HG03460 (cell line): Measurements from ENCODE around the gene EGFR.

Experiments
- ATAC-seq: cut with Tn5 transposase; IDR thresholded peaks from one replicate; pipeline ENCODE4 v1.9.1; 2021; ENCODE audit not compliant: unreplicated experiment

Gene EGFR

DNA sequence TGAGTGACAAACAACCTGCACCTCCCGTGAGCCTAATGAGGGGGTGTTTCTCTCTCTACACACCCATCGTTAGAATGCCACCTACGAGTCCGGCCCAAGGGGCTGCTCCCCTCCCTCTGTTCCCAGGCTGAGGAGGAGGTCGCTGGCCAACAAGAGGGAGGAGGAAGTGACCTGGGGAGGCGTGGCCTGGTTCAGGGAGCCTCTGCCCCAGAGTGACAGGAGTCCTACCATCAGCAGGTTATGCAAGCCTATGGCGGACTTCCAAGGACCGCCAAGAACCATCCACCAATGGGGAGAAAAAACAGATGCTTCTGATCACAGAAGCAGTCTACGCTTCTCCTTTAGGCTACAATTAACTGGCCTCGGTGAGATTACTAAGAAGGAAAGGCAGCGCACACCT lies 12.3 kb upstream of the EGFR start:
- ATAC-seq, result no peak

DNA sequence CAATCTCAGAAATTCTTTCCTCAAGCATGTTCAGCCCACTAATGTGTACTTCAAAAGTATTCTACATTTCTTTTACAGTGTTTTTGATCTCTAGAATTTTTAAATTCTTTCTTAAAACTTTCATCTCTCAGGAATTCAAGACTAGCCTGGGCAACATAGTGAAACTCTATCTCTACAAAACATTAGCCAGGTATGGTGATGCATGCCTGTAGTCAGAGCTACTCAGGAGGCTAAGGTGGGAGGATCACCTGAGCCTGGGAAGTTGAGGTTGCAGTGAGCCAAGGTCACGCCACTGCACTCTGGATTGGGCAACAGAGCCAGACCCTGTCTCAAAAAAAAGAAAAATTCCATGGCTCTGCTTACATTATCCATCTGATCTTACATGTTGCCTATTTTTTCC lies 5.0 kb upstream of the EGFR start:
- ATAC-seq, result no peak

DNA sequence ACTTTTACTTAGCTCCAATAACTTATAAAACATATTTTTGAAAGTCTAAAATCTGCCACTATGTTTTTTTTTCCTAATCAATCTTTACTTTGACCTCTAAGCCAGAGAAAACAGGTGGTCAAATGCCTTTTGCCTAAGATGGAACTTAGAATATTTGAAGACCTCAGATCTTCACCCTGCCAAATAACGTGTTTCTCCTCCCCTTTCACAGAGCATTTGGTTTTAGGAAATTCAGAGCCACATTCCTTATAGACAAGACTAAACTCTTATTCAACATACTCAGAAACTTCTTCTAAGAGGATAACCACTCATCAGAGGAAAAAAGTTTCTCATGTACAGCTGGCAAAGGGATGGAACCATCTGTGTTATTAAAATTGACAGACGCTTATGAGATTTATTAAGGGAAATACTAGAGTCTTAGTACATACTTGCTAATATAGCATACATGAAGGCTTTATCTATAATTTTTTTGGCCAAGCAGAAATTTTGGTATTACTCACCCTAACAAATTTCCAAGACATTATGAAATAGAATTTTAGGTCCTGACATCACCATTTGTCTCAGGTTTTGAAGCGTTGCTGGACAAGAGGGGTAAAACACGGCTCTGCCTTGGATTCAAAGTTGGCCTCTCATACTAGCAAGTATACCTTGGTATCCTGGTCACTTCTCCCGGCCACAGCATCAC lies 2.6 kb upstream of the EGFR start:
- ATAC-seq, result no peak

DNA sequence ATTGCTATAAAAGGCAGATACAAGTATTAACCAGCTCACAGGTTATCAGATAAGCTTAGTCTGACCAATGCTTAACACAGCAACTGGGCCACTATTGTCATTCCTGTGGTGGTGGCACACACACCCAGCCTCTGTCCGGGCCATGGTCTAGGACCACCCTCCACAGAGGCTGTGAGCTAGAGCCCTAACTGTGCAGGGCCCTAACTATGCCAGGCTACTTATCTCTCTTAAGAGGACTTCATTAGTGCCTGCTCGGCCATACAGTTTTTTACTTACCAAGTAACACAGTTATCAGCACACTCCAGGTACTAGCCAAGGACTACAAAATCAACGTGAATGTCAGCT lies 2.1 kb upstream of the EGFR start:
- ATAC-seq, result no peak

DNA sequence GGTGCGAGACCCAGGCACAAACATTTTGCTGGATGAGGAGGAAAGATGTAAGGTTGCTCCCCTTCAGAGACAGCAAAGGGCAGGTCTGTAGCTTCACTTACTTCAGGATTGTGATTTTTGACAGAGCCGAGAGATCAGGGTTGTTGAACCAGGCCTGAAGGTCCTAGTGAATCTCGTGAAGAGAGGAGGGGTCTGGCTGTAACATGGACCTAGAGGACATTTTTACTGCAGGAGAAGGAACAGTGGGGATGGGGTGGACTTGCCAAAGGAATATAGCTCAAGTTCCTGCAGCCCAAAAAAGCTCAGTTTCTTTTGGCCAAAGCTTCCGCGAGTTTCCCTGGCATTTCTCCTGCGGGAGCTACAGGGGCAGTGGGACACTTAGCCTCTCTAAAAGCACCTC lies 976 bp upstream of the EGFR start:
- no peak for ATAC-seq

DNA sequence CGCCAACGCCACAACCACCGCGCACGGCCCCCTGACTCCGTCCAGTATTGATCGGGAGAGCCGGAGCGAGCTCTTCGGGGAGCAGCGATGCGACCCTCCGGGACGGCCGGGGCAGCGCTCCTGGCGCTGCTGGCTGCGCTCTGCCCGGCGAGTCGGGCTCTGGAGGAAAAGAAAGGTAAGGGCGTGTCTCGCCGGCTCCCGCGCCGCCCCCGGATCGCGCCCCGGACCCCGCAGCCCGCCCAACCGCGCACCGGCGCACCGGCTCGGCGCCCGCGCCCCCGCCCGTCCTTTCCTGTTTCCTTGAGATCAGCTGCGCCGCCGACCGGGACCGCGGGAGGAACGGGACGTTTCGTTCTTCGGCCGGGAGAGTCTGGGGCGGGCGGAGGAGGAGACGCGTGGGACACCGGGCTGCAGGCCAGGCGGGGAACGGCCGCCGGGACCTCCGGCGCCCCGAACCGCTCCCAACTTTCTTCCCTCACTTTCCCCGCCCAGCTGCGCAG lies 424 bp downstream of the EGFR start:
- no peak for ATAC-seq

DNA sequence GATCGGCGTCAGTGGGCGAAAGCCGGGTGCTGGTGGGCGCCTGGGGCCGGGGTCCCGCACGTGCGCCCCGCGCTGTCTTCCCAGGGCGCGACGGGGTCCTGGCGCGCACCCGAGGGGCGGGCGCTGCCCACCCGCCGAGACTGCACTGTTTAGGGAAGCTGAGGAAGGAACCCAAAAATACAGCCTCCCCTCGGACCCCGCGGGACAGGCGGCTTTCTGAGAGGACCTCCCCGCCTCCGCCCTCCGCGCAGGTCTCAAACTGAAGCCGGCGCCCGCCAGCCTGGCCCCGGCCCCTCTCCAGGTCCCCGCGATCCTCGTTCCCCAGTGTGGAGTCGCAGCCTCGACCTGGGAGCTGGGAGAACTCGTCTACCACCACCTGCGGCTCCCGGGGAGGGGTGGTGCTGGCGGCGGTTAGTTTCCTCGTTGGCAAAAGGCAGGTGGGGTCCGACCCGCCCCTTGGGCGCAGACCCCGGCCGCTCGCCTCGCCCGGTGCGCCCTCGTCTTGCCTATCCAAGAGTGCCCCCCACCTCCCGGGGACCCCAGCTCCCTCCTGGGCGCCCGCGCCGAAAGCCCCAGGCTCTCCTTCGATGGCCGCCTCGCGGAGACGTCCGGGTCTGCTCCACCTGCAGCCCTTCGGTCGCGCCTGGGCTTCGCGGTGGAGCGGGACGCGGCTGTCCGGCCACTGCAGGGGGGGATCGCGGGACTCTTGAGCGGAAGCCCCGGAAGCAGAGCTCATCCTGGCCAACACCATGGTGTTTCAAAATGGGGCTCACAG lies 1.1 kb downstream of the EGFR start:
- no peak for ATAC-seq

DNA sequence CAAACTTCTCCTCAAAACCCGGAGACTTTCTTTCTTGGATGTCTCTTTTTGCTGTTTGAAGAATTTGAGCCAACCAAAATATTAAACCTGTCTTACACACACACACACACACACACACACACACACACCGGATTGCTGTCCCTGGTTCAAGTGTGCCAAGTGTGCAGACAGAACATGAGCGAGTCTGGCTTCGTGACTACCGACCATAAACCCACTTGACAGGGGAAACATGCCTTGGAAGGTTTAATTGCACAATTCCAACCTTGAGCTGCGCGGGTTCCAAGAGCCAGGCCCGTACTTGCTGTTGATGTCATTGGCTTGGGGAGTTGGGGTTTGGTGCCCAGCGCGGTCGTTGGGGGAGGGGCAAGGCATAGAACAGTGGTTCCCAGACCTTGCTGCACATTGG lies 1.7 kb downstream of the EGFR start:
- no peak for ATAC-seq

DNA sequence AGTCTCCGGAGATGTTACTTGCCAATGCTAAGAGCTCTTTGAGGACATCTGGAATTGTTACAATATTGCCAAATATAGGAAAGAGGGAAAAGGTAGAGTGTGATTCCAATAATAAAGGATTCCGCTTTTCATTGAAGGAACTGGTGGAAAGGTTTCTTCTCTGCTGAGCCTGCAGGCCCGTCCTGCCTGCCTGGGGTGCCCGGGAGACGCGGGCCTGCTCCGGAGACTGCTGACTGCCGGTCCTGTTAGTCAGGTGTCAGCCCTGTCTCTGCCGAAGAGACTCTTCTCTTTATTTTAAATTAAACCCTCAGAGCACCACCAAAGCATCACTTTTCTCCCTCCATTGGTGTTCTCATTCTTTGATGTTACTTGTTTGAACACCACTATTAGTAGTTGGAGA lies 2.2 kb downstream of the EGFR start:
- no peak for ATAC-seq

DNA sequence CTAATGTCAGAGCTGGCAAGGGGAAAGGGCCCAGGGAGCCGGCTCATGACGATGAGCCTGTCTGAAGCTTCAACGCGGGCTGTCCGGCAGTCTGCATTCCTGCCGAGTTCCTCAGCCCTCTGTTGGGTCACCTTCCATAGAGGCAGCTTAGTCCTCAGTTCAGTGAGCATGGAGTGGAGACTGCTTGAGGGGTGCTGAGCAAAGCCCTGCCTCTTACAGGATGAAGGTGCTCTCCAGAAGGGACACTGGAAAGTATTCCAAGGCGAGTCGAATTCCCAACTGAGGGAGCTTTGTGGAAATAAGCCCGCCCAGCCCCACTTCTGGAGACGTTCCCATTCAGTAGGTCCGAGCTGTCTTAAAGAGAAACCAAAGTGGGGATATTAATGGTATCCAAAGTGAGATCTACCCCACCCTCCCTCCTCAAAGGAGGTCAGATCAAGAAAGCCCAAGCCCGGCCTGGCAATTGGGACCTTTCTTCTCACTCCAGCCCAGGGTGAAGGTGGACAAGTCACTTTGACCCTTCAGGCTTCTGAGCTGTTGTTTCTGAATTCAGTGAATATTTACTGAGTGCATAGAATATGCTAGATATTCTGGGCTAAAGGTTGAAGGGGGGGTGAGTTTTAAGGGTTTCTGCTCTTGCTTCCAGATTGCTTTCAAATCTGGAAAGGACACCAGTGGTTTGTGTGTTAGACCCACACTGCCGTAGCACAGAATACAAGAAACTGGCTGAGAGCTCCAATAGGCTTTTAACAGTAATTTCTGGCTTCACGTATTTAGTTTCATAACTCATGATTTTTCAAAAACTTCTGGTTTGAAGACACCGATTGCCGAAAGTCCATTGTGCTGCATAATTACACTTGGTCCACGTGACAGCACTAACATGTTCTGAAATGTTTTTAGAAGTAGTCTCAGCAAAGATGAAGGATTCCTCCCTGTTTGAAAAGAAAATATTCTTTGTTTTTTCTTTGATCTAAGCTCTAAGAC lies 3.5 kb downstream of the EGFR start:
- no peak for ATAC-seq

DNA sequence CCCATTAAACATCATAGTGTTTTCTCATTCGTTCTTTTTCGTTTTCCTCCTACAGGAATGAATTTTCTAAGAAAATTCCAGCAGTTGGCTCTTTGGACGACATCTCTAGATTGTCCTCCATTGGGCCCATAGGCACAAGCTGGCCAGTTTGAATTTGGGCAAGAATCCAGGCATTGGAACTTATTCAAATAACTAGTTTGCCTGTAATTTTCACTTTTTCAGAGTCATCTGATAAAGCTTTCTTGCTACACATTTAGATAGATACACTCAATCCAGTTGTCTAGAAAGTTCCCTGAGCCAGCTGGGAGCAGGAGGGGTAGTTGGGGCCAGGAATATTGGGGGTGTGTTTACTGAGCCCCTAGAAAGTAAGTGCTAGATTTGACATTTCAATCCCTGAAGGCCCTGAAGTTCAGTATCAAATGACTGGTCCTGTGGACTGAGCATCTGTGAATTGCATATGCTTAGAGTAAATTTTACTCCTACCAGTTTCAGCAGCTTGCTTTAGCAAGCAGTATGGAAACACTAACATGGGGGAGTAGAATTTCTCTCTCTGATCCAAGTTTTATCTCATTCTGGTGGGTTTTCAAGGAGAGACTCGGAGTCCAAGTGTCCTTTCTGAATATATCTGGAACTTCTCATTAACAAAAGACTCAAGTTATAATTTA lies 5.2 kb downstream of the EGFR start:
- no peak for ATAC-seq

DNA sequence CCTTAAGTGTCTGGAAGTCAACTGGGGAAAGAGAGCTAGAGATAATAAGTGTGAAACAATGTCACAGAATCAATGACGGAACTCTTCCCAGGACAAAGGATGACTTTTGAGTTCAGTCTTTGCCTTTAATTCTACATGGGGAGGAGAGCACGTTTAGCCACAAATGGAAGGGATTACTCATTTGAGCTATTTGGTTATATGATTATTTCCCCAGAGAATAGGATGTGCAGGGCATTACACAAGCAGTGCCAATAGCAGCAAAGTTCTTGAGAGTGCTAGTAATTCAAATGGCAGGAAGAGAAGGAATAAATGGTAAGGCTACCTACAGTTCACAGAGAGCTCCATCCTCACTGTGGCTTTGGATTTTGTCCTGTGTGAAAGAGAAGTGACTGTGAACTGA lies 6.0 kb downstream of the EGFR start:
- ATAC-seq, result no peak

DNA sequence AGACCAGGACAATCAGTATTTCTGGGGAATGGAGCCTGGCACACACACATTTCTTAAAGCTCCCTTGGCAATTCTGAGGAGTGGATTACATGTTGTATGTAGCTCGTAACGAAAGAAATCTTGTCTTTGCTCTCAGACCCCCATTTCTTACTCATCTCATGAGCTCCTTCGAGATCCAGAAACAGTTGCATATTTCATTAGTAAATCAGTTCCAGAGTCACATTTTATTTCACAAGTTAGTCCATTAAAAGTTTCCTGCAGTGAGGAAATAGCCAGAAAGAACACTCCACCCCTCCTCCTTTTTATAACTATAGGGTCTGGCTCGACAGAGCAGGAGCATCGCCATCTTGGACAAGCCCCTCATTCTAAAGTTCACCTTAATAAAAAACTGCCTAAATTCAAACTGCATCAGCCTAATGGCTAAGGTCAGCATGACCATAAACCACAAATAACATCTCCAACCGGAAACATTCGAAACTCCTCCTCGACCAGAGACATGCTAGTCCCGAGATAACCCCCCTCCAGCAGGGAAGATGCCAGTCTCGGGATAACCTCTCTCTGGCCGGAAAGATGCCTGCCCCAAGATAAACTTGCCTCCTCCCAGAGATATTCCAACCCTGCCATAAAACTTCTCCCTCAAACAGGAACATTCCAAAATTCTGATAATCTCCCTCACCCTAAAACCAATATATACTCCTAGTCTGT lies 7.4 kb downstream of the EGFR start:
- no peak for ATAC-seq

DNA sequence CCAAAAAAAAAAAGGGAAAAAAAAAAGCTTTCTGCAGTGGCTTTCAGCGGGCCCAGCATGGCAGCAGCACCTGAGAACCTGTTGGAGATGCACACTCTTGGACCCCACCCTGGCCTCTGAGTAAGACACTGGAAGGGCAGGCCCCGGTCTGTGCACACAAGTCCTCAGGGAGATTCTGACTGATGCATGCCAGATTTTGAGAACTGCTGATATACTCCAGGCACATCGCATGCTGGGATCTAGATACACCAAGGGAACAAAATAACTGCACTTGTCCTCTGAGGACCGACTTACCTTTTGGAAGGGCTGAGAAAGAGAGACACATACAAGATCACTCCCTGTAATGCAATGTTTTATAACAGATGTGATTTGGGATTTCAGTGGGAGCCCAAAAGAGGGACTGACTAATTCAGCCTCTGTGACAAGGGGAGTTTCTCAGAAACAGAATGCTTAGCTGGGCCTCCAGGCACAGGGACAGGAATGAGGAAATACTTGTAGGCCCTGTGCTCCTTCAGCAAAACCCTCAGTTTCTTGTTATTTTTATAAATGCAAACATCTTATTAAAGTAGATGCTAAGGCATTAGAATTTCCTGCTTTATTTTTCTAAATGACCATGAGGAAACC lies 8.2 kb downstream of the EGFR start:
- ATAC-seq, result no peak

DNA sequence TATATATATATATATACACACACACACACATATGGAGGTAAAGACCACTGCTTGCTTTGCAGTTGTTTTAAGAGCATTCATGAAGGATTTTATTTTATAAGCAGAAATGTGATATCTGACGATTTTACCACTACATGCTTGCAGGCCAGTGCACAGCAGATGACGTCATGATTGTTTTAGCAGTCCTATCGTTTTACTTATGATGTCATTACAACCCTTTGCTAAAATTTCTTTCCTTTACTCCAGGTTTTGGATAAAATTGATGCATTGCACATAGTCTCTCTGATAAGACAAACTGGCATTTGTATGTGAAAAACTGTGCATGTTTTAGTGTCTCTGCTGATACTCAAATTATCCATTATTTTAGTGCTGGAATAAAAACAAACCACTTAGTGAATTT lies 9.2 kb downstream of the EGFR start:
- ATAC-seq, result no peak

DNA sequence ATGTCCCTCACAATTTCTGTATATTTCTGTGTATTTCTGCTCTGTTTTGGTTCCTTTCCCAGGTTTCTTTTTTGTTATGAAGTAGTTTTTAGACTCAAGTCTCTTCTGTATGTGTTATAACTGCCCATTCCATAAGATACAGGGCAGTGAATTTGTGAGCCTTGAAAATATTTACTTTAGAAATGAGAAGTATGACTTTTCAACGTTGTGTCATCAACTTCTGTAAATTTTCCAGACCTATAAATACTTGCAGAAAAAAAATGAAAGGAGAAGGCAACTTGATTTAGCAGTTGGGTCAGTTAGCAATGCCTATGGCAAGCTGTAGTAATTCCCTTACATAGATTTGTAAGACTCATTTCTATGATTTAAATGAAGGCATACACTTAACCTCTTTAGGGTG lies 11.5 kb downstream of the EGFR start:
- no peak for ATAC-seq

DNA sequence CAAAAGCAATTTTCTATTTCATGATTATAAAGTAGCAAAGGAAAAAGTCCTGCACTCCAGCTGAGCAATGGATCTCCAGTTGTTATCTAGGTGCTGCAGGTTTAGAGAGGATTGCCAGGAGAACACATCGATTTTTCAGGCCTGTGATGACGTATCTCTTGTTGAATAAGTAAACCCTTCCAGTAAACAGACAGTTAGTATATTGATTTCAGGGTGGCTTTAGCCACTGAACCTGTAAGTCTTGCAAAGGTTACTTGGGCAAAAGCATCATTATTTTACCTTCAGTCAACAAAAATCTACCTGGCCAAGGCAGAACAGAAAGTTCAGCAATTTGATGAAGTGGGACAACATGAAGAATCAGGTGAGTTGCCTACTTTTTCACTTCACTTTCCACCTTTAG lies 12.3 kb downstream of the EGFR start:
- no peak for ATAC-seq

DNA sequence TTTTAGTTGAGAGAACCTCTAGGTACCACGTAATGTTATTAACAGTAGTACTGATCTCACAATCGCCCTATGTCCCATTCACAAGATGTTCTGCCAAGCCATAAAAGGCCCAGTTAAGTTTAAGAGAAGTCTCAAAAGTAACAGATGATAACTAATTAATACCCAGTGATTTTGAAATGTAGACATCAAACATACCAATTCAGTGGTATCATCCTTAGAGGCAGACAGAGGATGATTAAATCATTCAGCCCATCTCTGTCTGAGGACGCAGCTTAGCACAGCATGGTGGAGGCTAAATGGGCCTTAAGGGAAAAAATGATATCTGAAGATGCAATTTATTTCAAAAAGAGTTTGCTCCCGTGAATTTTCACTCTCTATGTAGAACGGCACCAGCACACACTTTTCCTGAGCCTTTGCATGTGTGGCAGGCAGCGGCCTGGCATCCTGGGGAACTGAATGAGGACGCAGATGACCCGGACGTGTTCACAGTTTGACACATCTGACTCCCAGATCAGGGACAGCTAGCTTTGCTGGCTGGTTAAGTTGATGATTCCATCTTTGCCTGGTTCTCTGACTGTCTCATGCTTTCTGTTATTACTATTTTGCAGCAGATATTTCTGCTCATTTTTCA lies 13.4 kb downstream of the EGFR start:
- no peak for ATAC-seq

DNA sequence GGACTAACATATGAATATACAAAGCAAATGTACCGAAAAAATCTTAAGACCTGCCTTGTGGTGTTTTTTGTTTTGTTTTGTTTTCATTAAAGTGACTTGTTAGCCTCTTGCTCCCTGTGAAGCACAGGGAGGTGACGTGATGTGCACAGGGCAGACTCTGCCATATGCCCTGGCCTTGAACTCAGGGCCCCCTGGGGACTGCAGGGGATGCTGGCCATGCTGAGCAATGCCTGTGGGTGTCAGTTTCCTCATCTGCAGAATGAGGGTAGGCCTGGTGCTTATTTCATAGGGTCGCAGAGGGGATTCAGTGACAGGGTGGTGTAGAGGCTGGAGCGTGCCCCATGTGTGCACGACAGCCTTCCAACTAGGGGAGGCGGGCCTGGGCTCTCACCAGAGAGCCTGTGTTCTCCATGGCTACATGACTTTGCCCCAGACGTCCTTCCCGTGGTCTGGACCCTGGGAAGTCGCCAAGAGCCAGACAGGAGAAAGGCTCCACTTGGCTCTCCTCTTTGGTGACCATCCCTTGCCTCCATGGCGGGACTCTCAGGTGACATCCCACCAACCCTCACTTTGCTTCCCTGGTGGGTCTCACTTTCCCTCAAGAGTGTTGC lies 14.5 kb downstream of the EGFR start:
- ATAC-seq, result no peak
